HEK293T (cell line): ENCODE data around the gene IFI30.

Source experiments
- CTCF ChIA-PET: fragments of 350-600 bp; formaldehyde crosslinking; extraction: SDS; loops from one replicate; lab custom pipeline; 2021; ENCODE audit warnings: antibody characterized with exemption, inconsistent platforms; lab: Yijun Ruan, JAX
- POLR2A ChIA-PET: fragments of 350-600 bp; formaldehyde crosslinking; extraction: SDS; loops from one replicate; lab custom pipeline; 2020; ENCODE audit warnings: antibody characterized with exemption, inconsistent platforms; lab: Yijun Ruan, JAX
- DNase-seq: peaks from one replicate; pipeline ENCODE4 v3.0.0; 2012; ENCODE audit warnings: mixed read lengths; ENCODE audit errors: extremely low spot score
- ARNT ChIP-seq: fragments of 450-650 bp; IDR thresholded peaks from 2 replicates; pipeline ENCODE4 v1.6.1; 2017; ENCODE audit warnings: mild to moderate bottlenecking
- BHLHE40 ChIP-seq: fragments of 450-650 bp; IDR thresholded peaks from 2 replicates; pipeline ENCODE4 v1.6.1; 2016; ENCODE audit warnings: mild to moderate bottlenecking, moderate library complexity, borderline replicate concordance
- CTBP1 ChIP-seq: fragments of 450-650 bp; IDR thresholded peaks from 2 replicates; pipeline ENCODE4 v1.6.1; 2016; ENCODE audit warnings: borderline replicate concordance
- ELF4 ChIP-seq: fragments of 450-650 bp; IDR thresholded peaks from 2 replicates; pipeline ENCODE4 v1.6.1; 2017; ENCODE audit warnings: antibody characterized with exemption
- FOXA1 ChIP-seq: fragments of 450-650 bp; IDR thresholded peaks from 2 replicates; pipeline ENCODE4 v1.6.1; 2016; ENCODE audit warnings: mild to moderate bottlenecking
- FOXK2 ChIP-seq: fragments of 450-650 bp; IDR thresholded peaks from 2 replicates; pipeline ENCODE4 v1.6.1; 2016; ENCODE audit warnings: mild to moderate bottlenecking
- FOXM1 ChIP-seq: fragments of 450-650 bp; IDR thresholded peaks from 2 replicates; pipeline ENCODE4 v1.6.1; 2017; ENCODE audit warnings: mild to moderate bottlenecking, borderline replicate concordance
- HDGF ChIP-seq: fragments of 450-650 bp; IDR thresholded peaks from 2 replicates; pipeline ENCODE4 v1.6.1; 2017; ENCODE audit warnings: antibody characterized with exemption, borderline replicate concordance
- L3MBTL2 ChIP-seq: fragments of 450-650 bp; conservative IDR thresholded peaks from 2 replicates; pipeline ENCODE4 v1.6.1; 2016; ENCODE audit warnings: mild to moderate bottlenecking
- LEF1 ChIP-seq: fragments of 450-650 bp; IDR thresholded peaks from 2 replicates; pipeline ENCODE4 v1.6.1; 2017; ENCODE audit warnings: mild to moderate bottlenecking, borderline replicate concordance
- NFRKB ChIP-seq: fragments of 450-650 bp; IDR thresholded peaks from 2 replicates; pipeline ENCODE4 v1.6.1; 2016; ENCODE audit warnings: mild to moderate bottlenecking, moderate library complexity
- SP1 ChIP-seq: fragments of 450-650 bp; IDR thresholded peaks from 2 replicates; pipeline ENCODE4 v1.6.1; 2017
- SUZ12 ChIP-seq: fragments of 450-650 bp; IDR thresholded peaks from 2 replicates; pipeline ENCODE4 v1.6.1; 2016; ENCODE audit warnings: mild to moderate bottlenecking
- TARDBP ChIP-seq: fragments of 450-650 bp; IDR thresholded peaks from 2 replicates; pipeline ENCODE4 v1.6.1; 2016
- ZNF384 ChIP-seq: fragments of 450-650 bp; IDR thresholded peaks from 2 replicates; pipeline ENCODE4 v1.6.1; 2016
- TF ChIP-seq, protein P1 (sequence below): fragments of 450-650 bp; IDR thresholded peaks from 2 replicates; pipeline ENCODE4 v1.6.1; 2016

IFI30 gene

GRCh38 chr19:18183529-18183928, 9.9 kb downstream of the IFI30 start:
- ChIA-PET POLR2A (interaction anchor here (1.3 to 3.7 kb wide), 2 partner anchors 9 to 98 kb away, joined by 4 to 16 read pairs; partner anchors contain the start of genes JUND and MPV17L2), CTCF (interaction anchor here (0.7 kb wide), 1 partner anchor 8 kb away, joined by 3 read pairs; no protein-coding TSS in a partner anchor)
- TF ChIP-seq, protein P1, sequence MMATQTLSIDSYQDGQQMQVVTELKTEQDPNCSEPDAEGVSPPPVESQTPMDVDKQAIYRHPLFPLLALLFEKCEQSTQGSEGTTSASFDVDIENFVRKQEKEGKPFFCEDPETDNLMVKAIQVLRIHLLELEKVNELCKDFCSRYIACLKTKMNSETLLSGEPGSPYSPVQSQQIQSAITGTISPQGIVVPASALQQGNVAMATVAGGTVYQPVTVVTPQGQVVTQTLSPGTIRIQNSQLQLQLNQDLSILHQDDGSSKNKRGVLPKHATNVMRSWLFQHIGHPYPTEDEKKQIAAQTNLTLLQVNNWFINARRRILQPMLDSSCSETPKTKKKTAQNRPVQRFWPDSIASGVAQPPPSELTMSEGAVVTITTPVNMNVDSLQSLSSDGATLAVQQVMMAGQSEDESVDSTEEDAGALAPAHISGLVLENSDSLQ = no peak
- TF ChIP-seq HDGF (no peak), FOXM1 (no peak), SP1 (no peak), ZNF384 (no peak), TARDBP (no peak), FOXA1 (no peak), CTBP1 (no peak), LEF1 (no peak), FOXK2 (no peak), SUZ12 (no peak), BHLHE40 (no peak), ARNT (no peak), NFRKB (no peak), L3MBTL2 (no peak), ELF4 (no peak)
- DNase-seq = no peak

DNA sequence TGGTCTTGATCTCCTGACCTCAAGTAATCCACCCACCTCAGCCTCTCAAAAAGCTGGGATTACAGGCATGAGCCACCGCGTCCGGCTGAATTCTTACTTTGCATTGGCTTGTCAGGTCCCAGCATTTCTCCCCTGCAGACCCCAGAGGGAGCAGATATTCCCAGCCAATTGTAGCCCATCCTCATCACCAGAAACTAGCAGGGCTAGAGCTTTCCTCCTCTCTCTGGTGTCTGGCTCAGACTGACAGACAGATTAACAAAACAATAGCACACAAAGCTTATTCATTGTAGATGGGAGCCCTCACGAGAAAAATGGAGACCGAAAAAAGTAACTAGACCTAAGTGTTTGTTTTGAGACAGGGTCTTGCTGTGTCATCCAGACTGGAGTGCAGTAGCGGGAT, 11.9 kb downstream of the IFI30 start:
- POLR2A ChIA-PET = no interaction called here
- TF ChIP-seq SP1 = no peak
- no peak for TF ChIP-seq FOXK2
- TF ChIP-seq NFRKB = no peak
- TF ChIP-seq BHLHE40 = no peak
- no peak for TF ChIP-seq CTBP1
- no peak for TF ChIP-seq LEF1
- CTCF ChIA-PET = interaction anchor here (0.6 kb wide), 1 partner anchor 24 kb away, joined by 4 read pairs; no protein-coding TSS in a partner anchor
- no peak for DNase-seq

DNA sequence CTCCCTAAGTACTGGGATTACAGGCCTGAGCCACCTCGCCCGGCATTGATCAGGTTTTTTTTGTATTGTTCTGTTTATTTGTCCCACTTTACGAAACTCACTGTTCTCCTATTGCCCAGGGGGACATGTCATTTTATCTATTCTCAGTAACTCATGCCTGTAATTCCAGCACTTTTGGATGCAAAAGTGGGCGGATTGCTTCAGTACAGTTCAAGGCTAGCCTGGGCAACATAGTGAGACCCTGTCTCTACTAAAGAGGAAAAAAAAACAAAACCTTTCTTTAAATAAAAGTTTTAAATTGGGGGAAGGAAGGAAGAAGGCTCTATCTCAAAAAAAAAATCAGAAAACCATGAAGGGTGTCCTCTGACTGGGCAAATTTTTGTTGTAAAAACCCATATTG, 16.7 kb downstream of the IFI30 start:
- TF ChIP-seq ZNF384 (no peak), LEF1 (no peak), BHLHE40 (no peak), FOXK2 (no peak), FOXA1 (no peak), ARNT (no peak), ELF4 (no peak), FOXM1 (no peak), HDGF (no peak), SP1 (no peak), CTBP1 (no peak), NFRKB (no peak), SUZ12 (no peak), L3MBTL2 (no peak), TARDBP (no peak)
- TF ChIP-seq, protein P1 = no peak
- ChIA-PET CTCF (no interaction called here), POLR2A (interaction anchor here (0.7 to 1.7 kb wide), 2 partner anchors 16 to 91 kb away, joined by 3 to 5 read pairs; partner anchors contain the start of gene JUND)
- DNase-seq = no peak

DNA sequence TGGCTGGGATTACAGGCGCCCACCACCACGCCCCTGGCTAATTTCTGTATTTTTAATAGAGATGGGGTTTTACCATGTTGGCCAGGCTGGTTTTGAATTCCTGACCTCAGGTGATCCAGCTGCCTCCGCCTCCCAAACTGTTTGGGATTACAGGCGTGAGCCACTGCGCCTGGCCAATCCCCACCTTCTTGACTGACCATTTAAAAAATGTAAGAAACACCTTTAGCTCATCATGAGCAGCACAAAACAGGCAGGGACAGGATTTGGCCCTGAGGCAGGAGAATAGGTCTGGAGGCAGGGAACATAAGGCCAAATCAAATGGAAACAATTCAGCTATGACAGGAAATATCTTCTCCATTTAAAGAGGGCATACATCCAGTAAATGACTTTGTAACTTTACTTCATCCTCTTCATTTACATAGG, 18.0 kb downstream of the IFI30 start:
- TF ChIP-seq FOXM1 = no peak
- TF ChIP-seq NFRKB = no peak
- TF ChIP-seq, protein P1 = no peak
- TF ChIP-seq FOXA1 = no peak
- no peak for TF ChIP-seq SUZ12
- TF ChIP-seq LEF1 = no peak
- TF ChIP-seq ELF4 = no peak
- TF ChIP-seq FOXK2 = no peak
- TF ChIP-seq CTBP1 = no peak
- no peak for TF ChIP-seq ZNF384
- TF ChIP-seq TARDBP = no peak
- TF ChIP-seq BHLHE40 = no peak
- no peak for TF ChIP-seq SP1
- no peak for TF ChIP-seq L3MBTL2
- no peak for TF ChIP-seq ARNT
- no peak for TF ChIP-seq HDGF
- DNase-seq = no peak
- POLR2A ChIA-PET = interaction anchor here (0.6 to 2.6 kb wide), 9 partner anchors 8 to 235 kb away, joined by 3 to 16 read pairs (median 5); partner anchors contain the start of gene JUND
- CTCF ChIA-PET = interaction anchor here (0.6 to 1.7 kb wide), 9 partner anchors 8 to 399 kb away, joined by 3 to 5 read pairs (median 3); no protein-coding TSS in a partner anchor

GRCh38 chr19:18192673-18193387, 19.2 kb downstream of the IFI30 start, which contains the start of gene MPV17L2:
Gene MPV17L2, plus strand, starts transcription at chr19:18193218. Its CDS starts 64 bp downstream, at chr19:18193282.
- CTCF ChIA-PET = interaction anchor here (0.6 to 1.7 kb wide), 5 partner anchors 60 to 208 kb away, joined by 3 to 5 read pairs (median 3); no protein-coding TSS in a partner anchor
- TF ChIP-seq HDGF = 0 out of 2 replicates have a peak, but pooled peaks have one; percentile 51
- TF ChIP-seq ARNT = no peak
- TF ChIP-seq SUZ12 = no peak
- TF ChIP-seq FOXM1 = no peak
- TF ChIP-seq FOXK2 = no peak
- TF ChIP-seq LEF1 = no peak
- TF ChIP-seq TARDBP = no peak
- TF ChIP-seq L3MBTL2 = no peak
- peak; percentile 95 for TF ChIP-seq SP1
- POLR2A ChIA-PET = interaction anchor here (0.7 to 2.6 kb wide), 14 partner anchors 9 to 260 kb away, joined by 3 to 16 read pairs (median 4); partner anchors contain the start of genes CCDC124 and JUND
- DNase-seq = peak; percentile 89
